GM21723 (cell line): ENCODE results near the gene GFRA4.

Experiments
- ATAC-seq: cut with Tn5 transposase; IDR thresholded peaks from one replicate; pipeline ENCODE4 v1.9.1; 2021; ENCODE audit warnings: mild to moderate bottlenecking, moderate library complexity; ENCODE audit not compliant: unreplicated experiment

GFRA4 gene

GRCh38 chr20:3694864-3695263 lies 31.7 kb upstream of the GFRA4 start:
- ATAC-seq = no peak

DNA sequence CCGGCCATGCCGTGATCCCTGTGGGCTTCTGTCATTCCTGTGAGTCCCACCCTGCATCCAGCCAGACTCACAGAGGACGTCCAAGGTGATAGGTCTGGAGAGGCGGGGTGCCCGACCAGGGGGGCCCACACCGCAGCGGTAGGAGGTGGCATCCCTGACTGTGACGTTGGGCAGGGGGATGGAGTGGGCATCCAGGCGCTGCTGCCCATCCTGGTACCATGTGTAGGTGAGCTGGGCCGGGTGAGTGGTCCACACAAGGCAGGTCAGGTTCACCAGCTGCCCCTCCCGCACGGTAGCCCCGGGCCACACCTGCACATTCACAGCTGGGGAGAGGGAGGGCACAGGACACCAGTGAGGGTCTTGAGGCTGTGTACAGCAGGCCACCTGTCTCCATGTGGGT lies 30.2 kb upstream of the GFRA4 start:
- no peak for ATAC-seq

- ATAC-seq = no peak
Observed at GRCh38 chr20:3692706-3693294, 29.6 kb upstream of the GFRA4 start.

- ATAC-seq = no peak
Observed at GRCh38 chr20:3691897-3692296, 28.7 kb upstream of the GFRA4 start.

GRCh38 chr20:3691306-3691705 lies 28.1 kb upstream of the GFRA4 start:
- no peak for ATAC-seq

- no peak for ATAC-seq
Observed at GRCh38 chr20:3690413-3690812, 27.2 kb upstream of the GFRA4 start.

GRCh38 chr20:3689978-3690377 lies 26.8 kb upstream of the GFRA4 start:
- no peak for ATAC-seq

GRCh38 chr20:3687655-3688054 lies 24.5 kb upstream of the GFRA4 start:
- no peak for ATAC-seq

DNA sequence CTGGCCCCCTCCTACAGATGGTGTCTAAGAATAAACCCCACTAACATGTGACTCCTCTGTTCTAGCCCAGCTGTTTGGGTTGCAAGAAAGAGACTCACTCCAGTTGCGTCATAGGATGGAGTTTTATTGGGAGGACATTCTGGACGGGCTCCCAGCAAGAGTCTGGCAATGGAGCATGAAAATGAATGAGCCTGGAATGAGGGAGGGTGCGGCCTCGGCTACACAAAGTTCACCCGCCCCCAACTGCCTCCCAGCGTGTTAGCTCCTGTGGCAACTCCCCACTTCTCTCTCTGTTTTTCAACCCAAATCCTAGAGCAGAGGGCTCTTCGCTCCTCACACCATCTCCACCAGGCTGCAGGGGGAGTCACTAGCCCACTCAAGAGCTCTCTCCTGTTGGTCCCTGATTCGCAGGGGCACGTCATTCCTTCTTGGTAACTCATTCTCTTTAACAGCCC lies 23.7 kb upstream of the GFRA4 start:
- no peak for ATAC-seq

DNA sequence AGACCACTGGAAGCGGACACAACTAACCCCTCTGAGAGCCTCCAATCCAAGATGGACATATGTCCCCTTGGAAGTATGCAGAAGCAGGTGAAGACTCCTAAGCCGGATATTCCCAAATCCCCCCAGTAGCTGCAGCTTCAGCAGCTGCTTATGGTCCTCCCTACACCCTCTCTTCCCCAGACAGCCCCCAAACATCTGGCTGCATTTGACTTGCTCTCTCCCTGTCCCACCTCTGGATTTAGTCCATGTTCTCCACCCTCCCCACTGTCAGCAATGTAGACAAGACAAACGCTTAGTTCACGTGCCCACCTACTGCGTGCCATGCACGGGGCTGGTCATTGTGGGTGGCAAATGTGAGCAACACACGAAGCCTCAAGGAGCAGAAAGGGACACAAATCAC lies 23.2 kb upstream of the GFRA4 start:
- ATAC-seq = no peak

DNA sequence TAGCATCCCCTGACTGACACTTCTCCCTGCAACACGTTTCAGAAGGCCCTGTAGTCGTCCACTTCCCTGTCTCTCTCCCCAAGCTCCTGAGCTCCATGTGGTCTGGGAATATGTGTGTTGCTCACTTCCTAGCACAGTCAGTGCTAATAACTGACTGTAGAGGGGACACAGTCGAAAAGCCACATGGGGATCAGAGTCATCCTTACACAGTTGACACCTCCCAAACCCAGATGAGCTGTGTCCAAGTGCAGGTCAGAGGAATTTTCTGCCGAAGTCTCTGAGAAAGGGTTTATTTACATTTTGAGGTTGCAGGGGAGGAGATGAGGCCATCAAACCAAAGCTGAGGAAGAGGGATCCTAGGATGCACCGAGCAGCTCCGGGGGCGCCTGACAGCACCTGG lies 22.1 kb upstream of the GFRA4 start:
- no peak for ATAC-seq

DNA sequence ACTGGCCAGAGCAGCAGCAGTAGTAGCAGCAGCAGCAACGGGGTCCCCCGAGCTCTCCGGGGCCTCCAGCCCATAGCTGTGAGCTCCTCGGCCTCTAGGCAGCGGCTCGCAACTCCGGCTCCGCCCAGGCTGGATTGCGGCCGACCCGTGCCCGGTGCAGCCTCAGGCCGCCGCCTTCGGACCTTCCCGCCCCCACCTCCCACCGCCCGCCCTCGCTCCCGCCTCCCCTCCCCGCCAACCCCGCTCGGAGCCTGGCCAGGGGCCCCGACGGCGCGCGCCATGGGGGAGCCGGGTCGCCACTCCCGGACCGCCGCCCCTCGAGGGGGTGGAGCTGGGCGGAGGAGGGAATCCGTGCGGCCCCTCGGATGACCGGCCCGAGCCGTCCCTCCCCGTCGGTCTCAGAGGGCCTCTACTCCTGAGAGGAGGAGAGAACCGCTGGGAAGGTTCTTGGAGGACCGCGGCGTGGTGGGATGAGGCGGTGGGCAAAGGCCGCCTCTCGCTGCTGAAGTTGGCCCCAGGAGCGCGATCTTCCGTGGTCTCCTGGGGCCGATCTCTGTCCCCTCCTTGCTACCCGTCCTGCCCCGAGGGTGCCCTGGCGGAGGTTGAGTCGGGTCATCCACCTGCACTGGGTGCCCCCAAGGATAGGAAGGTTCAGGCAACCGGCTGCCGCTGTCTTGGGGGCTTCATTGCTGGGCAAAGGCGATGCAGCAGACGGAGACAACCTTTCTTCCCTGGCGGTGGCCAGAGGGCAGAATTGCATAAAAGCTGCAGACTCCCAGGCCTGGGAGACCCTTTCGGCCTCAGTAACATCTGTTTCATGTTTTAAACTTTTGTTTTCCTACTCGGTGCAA lies 19.0 kb upstream of the GFRA4 start, which contains the start of gene ADAM33:
Gene ADAM33, minus strand, starts transcription at position 80 of the 851 bp plus-strand sequence. Its CDS starts 6 bp downstream, at position 74.
- ATAC-seq = no peak

GRCh38 chr20:3681352-3681930 lies 18.2 kb upstream of the GFRA4 start:
- no peak for ATAC-seq

GRCh38 chr20:3680701-3681351 lies 17.6 kb upstream of the GFRA4 start:
- no peak for ATAC-seq

DNA sequence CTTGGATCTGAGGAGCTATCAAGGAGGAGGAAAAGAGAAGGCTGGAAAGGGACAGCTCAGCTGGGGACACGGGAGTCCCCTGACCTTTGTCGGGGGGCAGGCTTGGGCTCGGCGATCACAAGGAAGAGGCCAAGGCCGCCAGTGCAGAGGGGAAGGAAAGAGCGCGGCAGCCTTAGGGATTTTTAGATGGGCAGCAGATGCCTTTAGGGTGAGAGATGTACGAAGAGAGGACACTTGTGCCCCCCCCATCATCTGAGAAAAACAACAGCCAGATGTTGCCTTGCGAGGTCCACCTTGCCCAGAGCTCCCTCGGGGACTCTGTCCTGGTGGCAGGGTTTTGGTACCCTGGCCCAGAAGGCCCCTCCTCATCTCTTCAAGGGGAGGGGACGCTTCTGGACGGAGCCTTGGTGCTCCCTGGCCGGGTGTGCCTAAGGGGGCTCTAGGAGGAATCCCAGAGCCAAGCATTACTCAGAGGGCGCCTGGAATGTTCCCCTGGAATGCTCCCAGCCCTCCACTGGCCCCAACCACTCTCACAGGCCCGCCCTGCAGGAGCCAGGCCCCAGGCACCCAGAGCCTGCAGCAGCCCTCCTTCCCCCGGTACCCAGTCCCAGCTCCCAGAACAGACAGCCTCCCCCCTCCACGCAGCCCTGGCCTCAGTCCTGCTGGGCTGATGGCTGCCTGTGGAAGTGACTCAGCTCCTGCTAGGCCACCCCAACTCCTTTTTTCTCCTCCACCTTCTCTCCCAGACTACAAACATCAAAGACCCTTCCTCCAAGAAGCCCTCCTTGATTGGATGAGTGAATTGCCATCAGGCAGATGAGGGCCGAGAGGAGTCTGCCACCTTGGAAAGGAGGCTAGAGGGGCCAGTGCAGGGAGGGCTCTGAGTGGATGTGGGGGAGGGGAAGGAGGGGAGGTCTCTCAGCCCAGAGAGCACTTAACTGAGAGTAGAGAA lies 16.8 kb upstream of the GFRA4 start:
- no peak for ATAC-seq

GRCh38 chr20:3678856-3679720 lies 15.9 kb upstream of the GFRA4 start:
- no peak for ATAC-seq

DNA sequence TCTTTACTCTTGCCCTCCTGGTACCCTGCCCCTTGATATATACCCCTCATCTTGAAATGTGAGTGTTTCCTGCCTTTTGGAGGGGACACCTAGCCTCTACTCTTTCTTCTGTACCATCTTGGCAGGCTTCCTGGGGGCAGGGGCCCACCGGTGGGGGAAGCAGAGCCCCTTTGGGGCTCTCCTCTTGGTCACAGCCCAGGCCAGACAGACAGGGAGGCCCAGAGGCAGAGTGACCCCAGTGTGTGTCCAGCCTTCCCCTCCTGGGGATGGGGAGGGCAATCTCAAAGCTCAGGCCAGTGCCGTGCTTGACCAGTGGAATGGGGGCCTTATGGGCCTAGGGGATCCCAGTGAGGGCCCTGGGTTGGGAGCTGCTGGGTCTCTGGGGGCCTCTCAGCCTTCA lies 15.0 kb upstream of the GFRA4 start:
- ATAC-seq = no peak

GRCh38 chr20:3677733-3678132 lies 14.5 kb upstream of the GFRA4 start:
- no peak for ATAC-seq
